Panc1 (cell line): ENCODE measurements around the gene ABLIM2. TPM values are rescaled to one million over a fixed set of nuclear protein-coding genes. Genes with fewer than 3 reads are reported as not detected.

ENCODE experiments used
- ATAC-seq: fragments of 200-7000 bp; cut with Tn5 transposase; 2 replicates; pipeline ENCODE4 v1.9.1; 2020; ENCODE audit warnings: mild to moderate bottlenecking, moderate library complexity
- BruUV-seq: library from RNA; stranded (reverse); fragments of 400-500 nt; replicated peaks from 2 replicates; lab custom pipeline; 2021; lab: Mats Ljungman, UMichigan
- CTCF ChIA-PET: fragments of 300-600 bp; sonication (Branson Sonifier 250); formaldehyde crosslinking; loops from one replicate; lab custom pipeline; 2022; ENCODE audit warnings: antibody characterized with exemption; lab: Charles Lee
- POLR2A ChIA-PET: fragments of 300-600 bp; sonication (Branson Sonifier 250); formaldehyde crosslinking; loops from one replicate; lab custom pipeline; 2022; ENCODE audit warnings: antibody characterized with exemption; lab: Charles Lee
- DNase-seq: peaks from one replicate; pipeline ENCODE4 v3.0.0-alpha.2; 2010; ENCODE audit warnings: low read depth, low spot score
- H3K27ac ChIP-seq: 2 replicates; pipeline ENCODE4 v1.5.1; 2011; ENCODE audit warnings: mild to moderate bottlenecking, low read length, inconsistent platforms
- H3K27me3 ChIP-seq: fragments of 200-500 bp; sonication (Bioruptor generic); 2 replicates; pipeline ENCODE4 v1.6.0; 2014; ENCODE audit warnings: low read length, inconsistent platforms; ENCODE audit not compliant: control insufficient read depth, insufficient read depth
- H3K36me3 ChIP-seq: fragments of 200-500 bp; sonication (Bioruptor generic); 2 replicates; pipeline ENCODE4 v1.5.1; 2014; ENCODE audit warnings: inconsistent platforms, mild to moderate bottlenecking, low read length, moderate library complexity; ENCODE audit not compliant: control insufficient read depth, insufficient read depth
- H3K4me1 ChIP-seq: 2 replicates; pipeline ENCODE4 v1.5.1; 2011; ENCODE audit warnings: inconsistent platforms, mild to moderate bottlenecking, low read length, moderate library complexity; ENCODE audit not compliant: control insufficient read depth, insufficient read depth
- H3K4me3 ChIP-seq, 2 experiments: 2 replicates each; pipeline ENCODE4 v1.5.1; 2011 to 2012; ENCODE audit warnings: low read depth in 2 of 2, low read length in 2 of 2, mild to moderate bottlenecking in 2 of 2, inconsistent platforms in 1 of 2, moderate library complexity in 1 of 2
- H3K9me3 ChIP-seq: fragments of 200-500 bp; sonication (Bioruptor generic); 2 replicates; pipeline ENCODE4 v1.5.1; 2014; ENCODE audit warnings: low read depth, mild to moderate bottlenecking, inconsistent platforms, low read length, moderate library complexity; ENCODE audit not compliant: control insufficient read depth, insufficient read depth
- CTCF ChIP-seq: fragments of 450-650 bp; IDR thresholded peaks from 2 replicates; pipeline ENCODE4 v1.5.1; 2017; ENCODE audit warnings: mild to moderate bottlenecking
- POLR2AphosphoS5 ChIP-seq: IDR thresholded peaks from 2 replicates; pipeline ENCODE4 v1.6.1; 2012; ENCODE audit warnings: mild to moderate bottlenecking, low read depth, low read length, moderate library complexity
- REST ChIP-seq, 2 experiments: IDR thresholded peaks; 2 replicates each; pipeline ENCODE4 v1.6.1; 2011 to 2012; ENCODE audit warnings: low read depth in 2 of 2, control low read depth in 1 of 2, low read length in 1 of 2, mild to moderate bottlenecking in 1 of 2, moderate library complexity in 1 of 2; ENCODE audit not compliant: insufficient read depth in 1 of 2
- SIN3A ChIP-seq: IDR thresholded peaks from 2 replicates; pipeline ENCODE4 v1.6.1; 2012; ENCODE audit warnings: low read depth, mild to moderate bottlenecking, low read length, moderate library complexity, borderline replicate concordance; ENCODE audit not compliant: insufficient read depth
- TCF7L2 ChIP-seq: IDR thresholded peaks from 2 replicates; pipeline ENCODE4 v1.6.1; 2011; ENCODE audit warnings: mild to moderate bottlenecking, low read depth, low read length, inconsistent platforms
- in situ Hi-C: cut with HindIII; loops from 2 replicates; pipeline ENCODE4 v1.10.0; 2016; ENCODE audit warnings: low sequenced_read_pairs, low pct_unique_long_range_greater_than_20kb
- intact Hi-C: fragments of 100-400 bp; cut with micrococcal nuclease; formaldehyde crosslinking; loops from one replicate; pipeline ENCODE4 v1.10.0; 2022; ENCODE audit not compliant: unreplicated experiment
- total RNA-seq: library from RNA; stranded (reverse); gene quantifications from one replicate; pipeline ENCODE4 v1.2.1, GENCODE V29; 2021; ENCODE audit not compliant: unreplicated experiment

The ABLIM2 gene
- total RNA-seq, 1 experiment from 2014 or later: 0.64 TPM

- Histone ChIP-seq H3K27me3 (no peaks in the 10 kb centered on the region), H3K4me1 (peaks cover 12% of the 10 kb centered on the region), H3K9me3 (no peaks in the 10 kb centered on the region), H3K36me3 (no peaks in the 10 kb centered on the region), H3K4me3 (no peak overlapping the region; a peak in 1 of 4 replicates), H3K27ac (0 out of 2 replicates have a peak overlapping the region, but pooled peaks have one; percentile 17)
- CTCF ChIA-PET: no interaction called here
- intact Hi-C loops (no loop called here), in situ Hi-C loops (no loop called here)
- no TSS peak for BruUV-seq
- no peak for ATAC-seq
- POLR2A ChIA-PET: no interaction called here
- TF ChIP-seq SIN3A: no peak
- TF ChIP-seq REST (IDR thresholded peaks at IDR 0.05; ENCODE audit: insufficient read depth in 1 of 2, low read depth in 2 of 2, low read length in 1 of 2): no peak
- TF ChIP-seq POLR2AphosphoS5: no peak
- TF ChIP-seq CTCF: no peak
- TF ChIP-seq TCF7L2: no peak
- no peak for DNase-seq
Observed at GRCh38 chr4:8198206-8198905, 39.7 kb upstream of the ABLIM2 start.

GRCh38 chr4:8197521-8197920 is 38.9 kb upstream of the ABLIM2 start:
- Histone ChIP-seq H3K9me3 (no peaks in the 10 kb centered on the region), H3K27ac (no peak overlapping the region), H3K4me3 (no peak overlapping the region), H3K27me3 (no peaks in the 10 kb centered on the region), H3K4me1 (peaks cover 12% of the 10 kb centered on the region), H3K36me3 (no peaks in the 10 kb centered on the region)
- no peak for ATAC-seq
- intact Hi-C loops (no loop called here), in situ Hi-C loops (no loop called here)
- BruUV-seq: no TSS peak
- no peak for DNase-seq
- TF ChIP-seq TCF7L2: no peak
- TF ChIP-seq POLR2AphosphoS5: no peak
- TF ChIP-seq REST (IDR thresholded peaks at IDR 0.05; ENCODE audit: insufficient read depth in 1 of 2, low read depth in 2 of 2, low read length in 1 of 2): no peak
- no peak for TF ChIP-seq SIN3A
- TF ChIP-seq CTCF: no peak
- ChIA-PET POLR2A (interaction anchor here (0.6 kb wide), 1 partner anchor 24 kb away, joined by 3 read pairs; no protein-coding TSS in a partner anchor), CTCF (no interaction called here)
